GM18511 (cell line): Measurements from ENCODE around the gene PANK2.

Source experiments
- ATAC-seq: cut with Tn5 transposase; IDR thresholded peaks from one replicate; pipeline ENCODE4 v1.9.1; 2021; ENCODE audit warnings: mild to moderate bottlenecking, moderate library complexity; ENCODE audit not compliant: unreplicated experiment

Gene PANK2

DNA sequence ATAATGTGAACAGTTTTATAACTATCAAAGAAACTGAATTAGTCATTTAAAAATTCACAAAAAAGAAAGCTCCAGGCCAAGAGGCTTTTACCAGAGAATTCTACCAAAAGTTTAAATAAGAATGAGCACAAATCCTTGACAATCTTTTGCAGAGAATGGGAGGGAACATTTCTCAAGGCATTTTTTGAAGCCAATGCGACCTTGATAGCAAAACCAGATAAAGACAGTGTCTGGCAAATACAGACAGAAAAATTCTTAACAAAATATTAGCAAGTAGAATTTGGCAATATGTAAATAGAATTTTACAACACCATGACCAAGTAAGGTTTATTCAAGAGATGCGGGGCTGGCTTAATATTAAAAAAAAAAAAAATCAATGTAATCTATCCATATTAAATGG, 84.5 kb downstream of the PANK2 start:
- no peak for ATAC-seq

DNA sequence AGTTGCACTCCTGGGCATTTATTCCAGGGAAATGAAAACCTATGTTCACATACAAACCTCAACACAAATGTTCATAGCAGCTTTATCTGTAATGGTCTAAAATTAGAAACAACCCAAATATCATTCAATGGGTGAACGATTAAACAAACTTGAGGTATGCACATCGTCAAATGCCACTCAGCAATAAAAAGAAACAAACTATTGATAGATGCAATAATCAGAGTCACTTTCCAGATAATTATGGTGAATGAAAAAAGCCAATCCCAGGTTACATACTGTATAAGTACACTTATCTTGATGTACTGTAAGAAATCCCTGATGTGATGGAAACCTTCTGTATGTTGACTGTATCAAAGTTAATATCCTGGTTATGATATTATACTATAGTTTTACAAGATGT, 87.3 kb downstream of the PANK2 start:
- ATAC-seq: no peak
